Heart left ventricle (tissue), 13 donors: ENCODE results near the gene MT1M.
"Not testable (repeated sequence)": the region's sequence is repeated elsewhere in the genome, so short reads cannot be mapped to it uniquely, and the experiment has no call there.

Experiments
- POLR2A ChIP-seq, 2 donors: fragments of 450-650 bp; IDR thresholded peaks; one replicate each; pipeline ENCODE4 v1.6.1; 2017; ENCODE audit warnings: antibody characterized with exemption in 2 of 2, mild to moderate bottlenecking in 2 of 2, moderate library complexity in 2 of 2
- TF ChIP-seq, protein P1 (sequence below), 12 donors: fragments of 200-600 bp; sonication (generic) in 4 of 12; IDR thresholded peaks; one replicate each; pipeline versions ENCODE4 v1.5.0 to v1.8.0; 2018 to 2022; ENCODE audit warnings: antibody characterized with exemption in 12 of 12, mild to moderate bottlenecking in 5 of 12
- donor health status: ischemic (EF 13 %, LVEDD 7.1; RV severe dilation, severe dysfunction).
- donor health status: DM: no; HTN: yes; CAD: no.
- donor health status: DM: no; HTN: no; CAD: no.
- donor health status: ischemic (EF 25% LVEDD 6.9; RV normal size, moderate dysfunction).
- donor health status: ischemic (EF 25% LVEDD 5.7; RV mildly dilated, moderate dysfunction).
- donor health status: ischemic (EF 35%, LVEDD 5.7; RV mildly dilated, moderate dysfunction).
- donor health status: nonischemic (EF 11% LVEDD 7.7; RV severe dilation, severe dysfunction).
- donor health status: DM: yes; HTN: yes; CAD: no.
- donor health status: PGD.
- donor health status: ischemic (EF 29% LVEDD 5.4; RV normal size, mild dysfunction).
- donor health status: nonischemic (EF 23%, LVEDD 6.1; RV moderate dilation, normal function).

DNA sequence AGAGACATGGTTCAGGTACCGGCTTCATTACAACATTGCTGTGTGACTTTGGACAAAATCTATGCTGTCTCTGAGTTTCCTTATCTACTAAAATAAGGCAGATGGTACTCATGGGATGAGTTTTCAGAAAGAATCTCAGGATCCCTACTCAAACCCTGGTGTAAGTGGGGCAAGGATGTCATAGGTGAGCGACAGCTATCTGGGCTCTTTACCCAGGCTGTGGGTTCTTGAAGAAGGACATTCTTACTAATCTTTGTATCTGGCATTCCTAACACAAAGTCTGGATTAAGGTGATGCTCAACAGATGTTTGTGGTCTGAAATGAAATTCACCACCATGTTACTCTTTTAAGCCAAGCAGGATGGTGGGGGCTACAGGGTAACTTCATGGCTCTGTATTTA lies 49.5 kb upstream of the MT1M start:
- TF ChIP-seq, protein P1, sequence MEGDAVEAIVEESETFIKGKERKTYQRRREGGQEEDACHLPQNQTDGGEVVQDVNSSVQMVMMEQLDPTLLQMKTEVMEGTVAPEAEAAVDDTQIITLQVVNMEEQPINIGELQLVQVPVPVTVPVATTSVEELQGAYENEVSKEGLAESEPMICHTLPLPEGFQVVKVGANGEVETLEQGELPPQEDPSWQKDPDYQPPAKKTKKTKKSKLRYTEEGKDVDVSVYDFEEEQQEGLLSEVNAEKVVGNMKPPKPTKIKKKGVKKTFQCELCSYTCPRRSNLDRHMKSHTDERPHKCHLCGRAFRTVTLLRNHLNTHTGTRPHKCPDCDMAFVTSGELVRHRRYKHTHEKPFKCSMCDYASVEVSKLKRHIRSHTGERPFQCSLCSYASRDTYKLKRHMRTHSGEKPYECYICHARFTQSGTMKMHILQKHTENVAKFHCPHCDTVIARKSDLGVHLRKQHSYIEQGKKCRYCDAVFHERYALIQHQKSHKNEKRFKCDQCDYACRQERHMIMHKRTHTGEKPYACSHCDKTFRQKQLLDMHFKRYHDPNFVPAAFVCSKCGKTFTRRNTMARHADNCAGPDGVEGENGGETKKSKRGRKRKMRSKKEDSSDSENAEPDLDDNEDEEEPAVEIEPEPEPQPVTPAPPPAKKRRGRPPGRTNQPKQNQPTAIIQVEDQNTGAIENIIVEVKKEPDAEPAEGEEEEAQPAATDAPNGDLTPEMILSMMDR (IDR thresholded peaks at IDR 0.05), result not testable (repeated sequence)
- TF ChIP-seq POLR2A (IDR thresholded peaks at IDR 0.05), result not testable (repeated sequence)
